B cell (primary cell): ENCODE data around the gene NADSYN1. TPM values are rescaled to one million over a fixed set of nuclear protein-coding genes. Genes with fewer than 3 reads are reported as not detected.

Source experiments
- ATAC-seq: fragments of 200-7000 bp; cut with Tn5 transposase; one replicate; pipeline ENCODE4 v1.10.0; 2021; ENCODE audit warnings: low read depth, mild to moderate bottlenecking, moderate number of reproducible peaks, moderate library complexity
- CTCF ChIA-PET: fragments of 350-600 bp; sonication (Branson Sonifier 250); formaldehyde crosslinking; loops from one replicate; lab custom pipeline; 2021; ENCODE audit warnings: antibody characterized with exemption, inconsistent platforms; lab: Charles Lee
- POLR2A ChIA-PET: fragments of 350-600 bp; sonication (Branson Sonifier 250); formaldehyde crosslinking; loops from one replicate; lab custom pipeline; 2021; ENCODE audit warnings: antibody characterized with exemption; lab: Charles Lee
- DNase-seq: peaks from one replicate; pipeline ENCODE4 v3.0.0; 2013
- H2AFZ ChIP-seq: 2 replicates; pipeline ENCODE4 v1.6.1; 2012; ENCODE audit warnings: mild to moderate bottlenecking, low read depth, low read length; ENCODE audit not compliant: insufficient read depth, poor library complexity, severe bottlenecking
- H3K27ac ChIP-seq, 2 donors: 1 replicate in 1 of 2; 2 replicates in 1 of 2; pipeline ENCODE4 v1.5.1; 2012 to 2013; ENCODE audit warnings: low read length in 2 of 2, mild to moderate bottlenecking in 2 of 2, moderate library complexity in 1 of 2
- H3K27me3 ChIP-seq, 4 experiments: fragments of 200-600 bp in 1 of 4; sonication (generic) in 1 of 4; replicated peaks in 1 of 4; 1 replicate in 2 of 4; 2 replicates in 2 of 4; pipeline versions ENCODE4 v1.6.1 to v1.7.0; 2013 to 2016; ENCODE audit warnings: low read length in 3 of 4, mild to moderate bottlenecking in 2 of 4, mixed read lengths in 1 of 4, moderate library complexity in 1 of 4; ENCODE audit not compliant: insufficient read depth in 4 of 4, control insufficient read depth in 3 of 4; ENCODE audit errors: control extremely low read depth in 1 of 4
- H3K36me3 ChIP-seq, 2 experiments: replicated peaks in 1 of 2; 1 replicate in 1 of 2; 2 replicates in 1 of 2; pipeline versions ENCODE4 v1.6.1 to v1.7.1; 2013; ENCODE audit warnings: low read length in 1 of 2; ENCODE audit not compliant: insufficient read depth in 2 of 2, control insufficient read depth in 1 of 2; ENCODE audit errors: control extremely low read depth in 1 of 2, extremely low read depth in 1 of 2
- H3K4me1 ChIP-seq, 2 donors: fragments of 200-600 bp in 1 of 2; sonication (generic) in 1 of 2; 1 replicate in 1 of 2; 2 replicates in 1 of 2; pipeline versions ENCODE4 v1.5.1 to v1.6.1; 2013 to 2017; ENCODE audit warnings: low read length in 2 of 2; ENCODE audit not compliant: control insufficient read depth in 2 of 2, insufficient read depth in 2 of 2
- H3K4me2 ChIP-seq: replicated peaks from 2 replicates; pipeline ENCODE3; 2012; ENCODE audit warnings: mild to moderate bottlenecking, low read depth, low read length; ENCODE audit not compliant: poor library complexity, severe bottlenecking
- H3K4me3 ChIP-seq, 5 experiments: fragments of 200-600 bp in 1 of 5; sonication (generic) in 1 of 5; 1 replicate in 3 of 5; 2 replicates in 2 of 5; pipeline versions ENCODE4 v1.5.1 to v1.7.0; 2011 to 2016; ENCODE audit warnings: low read length in 4 of 5, mild to moderate bottlenecking in 4 of 5, low read depth in 2 of 5, control low read depth in 1 of 5, moderate library complexity in 1 of 5; ENCODE audit not compliant: insufficient read depth in 1 of 5; ENCODE audit errors: control extremely low read depth in 1 of 5, extremely low read depth in 1 of 5
- H3K79me2 ChIP-seq: fragments of 200-600 bp; sonication (generic); one replicate; pipeline ENCODE4 v1.6.0; 2016; ENCODE audit warnings: low read length; ENCODE audit not compliant: control insufficient read depth, insufficient read depth
- H3K9ac ChIP-seq: fragments of 200-600 bp; sonication (generic); 2 replicates; pipeline ENCODE4 v1.6.1; 2017; ENCODE audit warnings: mild to moderate bottlenecking, low read length, moderate library complexity
- H3K9me3 ChIP-seq, 3 donors: one replicate each; pipeline versions ENCODE4 v1.6.1 to v1.7.1; 2013; ENCODE audit warnings: low read length in 2 of 3; ENCODE audit not compliant: control insufficient read depth in 2 of 3, insufficient read depth in 1 of 3; ENCODE audit errors: control extremely low read depth in 1 of 3
- H4K20me1 ChIP-seq: 2 replicates; pipeline ENCODE4 v1.6.0; 2012; ENCODE audit warnings: mild to moderate bottlenecking, low read length; ENCODE audit not compliant: insufficient read depth, control insufficient read depth, poor library complexity, severe bottlenecking
- H3K27ac Mint-ChIP-seq: one replicate; pipeline ENCODE4 v1.8.0; 2021; ENCODE audit warnings: mixed read lengths
- H3K27me3 Mint-ChIP-seq: one replicate; pipeline ENCODE4 v1.8.0; 2021; ENCODE audit warnings: mixed read lengths
- H3K4me1 Mint-ChIP-seq: one replicate; pipeline ENCODE4 v1.8.0; 2021; ENCODE audit warnings: mixed read lengths
- H3K4me3 Mint-ChIP-seq: one replicate; pipeline ENCODE4 v1.8.0; 2021; ENCODE audit warnings: mixed read lengths
- H3K9me3 Mint-ChIP-seq: one replicate; pipeline ENCODE4 v1.8.0; 2022; ENCODE audit warnings: mixed read lengths; ENCODE audit not compliant: insufficient read depth
- EZH2 ChIP-seq: IDR thresholded peaks from 2 replicates; pipeline ENCODE4 v1.6.1; 2012; ENCODE audit warnings: borderline replicate concordance, low read depth, mild to moderate bottlenecking, moderate library complexity, low read length; ENCODE audit not compliant: insufficient read depth, poor library complexity, severe bottlenecking
- WGBS: methylation state at CpG from one replicate; pipeline ENCODE4 v1.1.5; 2013; ENCODE audit warnings: missing lambda C conversion rate; ENCODE audit not compliant: insufficient coverage; 5-methylcytosine and 5-hydroxymethylcytosine counted together
- intact Hi-C: fragments of 100-400 bp; cut with micrococcal nuclease; formaldehyde crosslinking; loops from one replicate; pipeline ENCODE4 v1.10.0; 2022
- polyA plus RNA-seq: library from polyadenylated mRNA; depleted of rRNA; stranded (reverse); fragments of >200 nt; gene quantifications from 2 replicates; pipeline ENCODE4 v1.2.3, GENCODE V29; 2012
- total RNA-seq, 2 donors: library from RNA; stranded (reverse); fragments of 120-200 nt in 1 of 2; gene quantifications; 1 replicate in 1 of 2; 2 replicates in 1 of 2; pipeline versions ENCODE4 v1.2.3 to v1.2.4, GENCODE V29; 2013 to 2022
- TF ChIP-seq, protein P1 (sequence below): fragments of 200-600 bp; IDR thresholded peaks from one replicate; pipeline ENCODE4 v1.8.0; 2022; ENCODE audit warnings: antibody characterized with exemption, mild to moderate bottlenecking

NADSYN1 gene
- total and polyA plus RNA-seq, 2 donors (not counting 1 experiment from before 2014, with no cell fraction given): 153 to 222 TPM

DNA sequence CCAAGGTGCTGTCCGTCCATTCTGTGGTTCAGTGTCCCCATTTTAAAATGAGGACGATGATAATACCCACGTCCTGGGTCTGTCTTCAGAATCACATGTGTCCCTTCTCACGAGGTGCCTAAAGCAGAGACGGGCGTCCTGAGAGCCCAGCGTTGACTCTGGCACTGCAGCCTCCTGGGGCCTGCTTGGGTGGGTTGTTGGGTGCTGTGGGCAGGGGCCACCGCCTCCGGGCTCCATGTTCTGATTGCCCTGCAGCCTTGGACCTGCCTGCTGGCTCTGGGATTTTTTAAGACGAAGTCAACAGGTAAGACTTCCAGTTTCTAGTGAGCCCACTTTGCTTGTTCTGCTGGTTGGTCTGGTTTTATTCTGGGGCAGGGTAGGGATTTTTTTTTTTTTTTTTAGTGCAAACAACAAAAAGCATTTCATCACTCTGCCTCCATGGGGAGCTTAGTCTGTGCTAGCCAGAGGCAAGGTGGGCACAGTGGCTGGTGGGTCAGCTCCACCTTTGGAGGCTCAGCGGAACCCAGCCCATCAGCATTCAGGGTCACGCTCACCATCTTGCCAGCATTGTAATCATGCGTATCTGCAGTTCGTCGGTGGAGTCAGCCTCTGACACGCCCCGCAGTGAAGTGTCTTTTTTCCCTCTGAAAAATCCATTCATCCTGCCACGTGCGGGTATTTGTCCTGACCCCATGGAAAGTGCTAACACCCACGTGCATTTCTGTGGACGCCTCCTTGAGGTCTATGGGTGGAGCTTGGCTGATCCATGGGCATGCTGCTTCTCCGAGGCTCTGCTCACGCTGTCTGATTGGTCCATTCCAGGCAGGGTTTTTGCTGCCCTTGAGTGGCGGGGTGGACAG, 28.3 kb downstream of the NADSYN1 start:
- H3K4me2 ChIP-seq: no peak overlapping the region
- H3K27me3 Mint-ChIP-seq: no peaks in the 10 kb centered on the region
- DNase-seq: no peak
- no peak overlapping the region for H3K4me3 ChIP-seq
- CTCF ChIA-PET: no interaction called here
- H3K9ac ChIP-seq: no peak overlapping the region
- H3K4me3 Mint-ChIP-seq: no peak overlapping the region
- H3K79me2 ChIP-seq: no peaks in the 10 kb centered on the region
- no peak overlapping the region for H2AFZ ChIP-seq
- H3K9me3 ChIP-seq: no peaks in the 10 kb centered on the region
- H3K4me1 Mint-ChIP-seq: no peaks in the 10 kb centered on the region
- H3K4me1 ChIP-seq: no peaks in the 10 kb centered on the region
- H3K36me3 ChIP-seq: peaks cover 1 to 86% of the 10 kb centered on the region in 2 experiments
- no peaks in the 10 kb centered on the region for H4K20me1 ChIP-seq
- no peak overlapping the region for H3K27ac ChIP-seq
- TF ChIP-seq EZH2: no peak
- TF ChIP-seq, protein P1, sequence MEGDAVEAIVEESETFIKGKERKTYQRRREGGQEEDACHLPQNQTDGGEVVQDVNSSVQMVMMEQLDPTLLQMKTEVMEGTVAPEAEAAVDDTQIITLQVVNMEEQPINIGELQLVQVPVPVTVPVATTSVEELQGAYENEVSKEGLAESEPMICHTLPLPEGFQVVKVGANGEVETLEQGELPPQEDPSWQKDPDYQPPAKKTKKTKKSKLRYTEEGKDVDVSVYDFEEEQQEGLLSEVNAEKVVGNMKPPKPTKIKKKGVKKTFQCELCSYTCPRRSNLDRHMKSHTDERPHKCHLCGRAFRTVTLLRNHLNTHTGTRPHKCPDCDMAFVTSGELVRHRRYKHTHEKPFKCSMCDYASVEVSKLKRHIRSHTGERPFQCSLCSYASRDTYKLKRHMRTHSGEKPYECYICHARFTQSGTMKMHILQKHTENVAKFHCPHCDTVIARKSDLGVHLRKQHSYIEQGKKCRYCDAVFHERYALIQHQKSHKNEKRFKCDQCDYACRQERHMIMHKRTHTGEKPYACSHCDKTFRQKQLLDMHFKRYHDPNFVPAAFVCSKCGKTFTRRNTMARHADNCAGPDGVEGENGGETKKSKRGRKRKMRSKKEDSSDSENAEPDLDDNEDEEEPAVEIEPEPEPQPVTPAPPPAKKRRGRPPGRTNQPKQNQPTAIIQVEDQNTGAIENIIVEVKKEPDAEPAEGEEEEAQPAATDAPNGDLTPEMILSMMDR: no peak
- ATAC-seq: no peak
- no peak overlapping the region for H3K27ac Mint-ChIP-seq
- WGBS: 97% methylated on average over 23 of the region's 24 CpGs
- intact Hi-C loops: no loop called here
- H3K9me3 Mint-ChIP-seq: no peaks in the 10 kb centered on the region
- H3K27me3 ChIP-seq: no peaks in the 10 kb centered on the region
- POLR2A ChIA-PET: no interaction called here

DNA sequence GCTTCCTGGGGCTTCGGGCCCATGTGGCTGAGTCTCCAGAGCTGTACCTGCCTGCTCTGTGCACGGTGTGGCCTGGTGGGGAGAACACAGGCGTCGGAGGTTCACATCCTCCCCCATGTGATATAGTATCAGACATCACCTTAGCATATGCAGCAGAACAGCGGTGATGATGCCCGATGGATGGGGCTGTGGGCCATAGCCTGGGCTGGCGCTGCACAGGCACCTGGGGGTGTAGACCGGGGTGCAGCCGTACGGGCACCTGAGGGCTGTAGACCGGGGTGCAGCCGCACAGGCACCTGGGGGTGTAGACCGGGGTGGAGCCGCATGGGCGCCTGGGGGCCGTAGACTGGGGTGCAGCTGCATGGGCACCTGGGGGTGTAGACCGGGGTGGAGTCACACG, 29.2 kb downstream of the NADSYN1 start:
- H3K27ac ChIP-seq: no peak overlapping the region
- ChIA-PET CTCF (no interaction called here), POLR2A (no interaction called here)
- no peak overlapping the region for H3K9ac ChIP-seq
- H3K9me3 Mint-ChIP-seq: no peaks in the 10 kb centered on the region
- no peaks in the 10 kb centered on the region for H3K4me1 ChIP-seq
- H2AFZ ChIP-seq: no peak overlapping the region
- no peak overlapping the region for H3K27ac Mint-ChIP-seq
- TF ChIP-seq EZH2: no peak
- TF ChIP-seq, protein P1: no peak
- no peaks in the 10 kb centered on the region for H3K4me1 Mint-ChIP-seq
- WGBS: 97% methylated on average over 15 of the region's 18 CpGs
- H3K9me3 ChIP-seq: no peaks in the 10 kb centered on the region
- no peak for ATAC-seq
- peaks cover 1 to 86% of the 10 kb centered on the region in 2 experiments for H3K36me3 ChIP-seq
- intact Hi-C loops: no loop called here
- H3K27me3 Mint-ChIP-seq: no peaks in the 10 kb centered on the region
- H4K20me1 ChIP-seq: no peaks in the 10 kb centered on the region
- H3K79me2 ChIP-seq: no peaks in the 10 kb centered on the region
- H3K27me3 ChIP-seq: no peaks in the 10 kb centered on the region
- no peak overlapping the region for H3K4me3 ChIP-seq
- no peak for DNase-seq
- no peak overlapping the region for H3K4me3 Mint-ChIP-seq
- H3K4me2 ChIP-seq: no peak overlapping the region
